ENCODE data around the gene HOMEZ.

HOMEZ gene

DNA sequence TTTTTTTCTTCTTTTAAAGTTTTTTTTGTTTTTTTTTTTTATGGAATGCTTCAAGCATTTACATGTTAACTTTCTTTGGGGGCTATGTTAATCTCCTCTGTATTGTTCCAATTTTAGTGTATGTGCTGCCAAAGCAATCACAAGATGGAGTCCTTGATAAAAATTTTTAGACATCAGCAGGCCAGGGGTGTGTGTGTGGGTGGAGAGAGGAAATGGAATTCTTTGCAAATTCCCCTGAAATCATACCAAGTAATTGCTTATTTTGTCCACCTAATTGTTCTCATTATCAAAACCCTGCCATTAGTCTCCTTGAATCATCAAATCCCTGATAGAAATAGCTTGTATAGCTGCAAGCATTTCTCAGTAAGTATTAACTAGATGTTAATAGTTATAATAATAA is 26.5 kb downstream of the HOMEZ start:
- no peak for DNase-seq (ENCODE audit: low read depth)
- TF ChIP-seq, protein P1, sequence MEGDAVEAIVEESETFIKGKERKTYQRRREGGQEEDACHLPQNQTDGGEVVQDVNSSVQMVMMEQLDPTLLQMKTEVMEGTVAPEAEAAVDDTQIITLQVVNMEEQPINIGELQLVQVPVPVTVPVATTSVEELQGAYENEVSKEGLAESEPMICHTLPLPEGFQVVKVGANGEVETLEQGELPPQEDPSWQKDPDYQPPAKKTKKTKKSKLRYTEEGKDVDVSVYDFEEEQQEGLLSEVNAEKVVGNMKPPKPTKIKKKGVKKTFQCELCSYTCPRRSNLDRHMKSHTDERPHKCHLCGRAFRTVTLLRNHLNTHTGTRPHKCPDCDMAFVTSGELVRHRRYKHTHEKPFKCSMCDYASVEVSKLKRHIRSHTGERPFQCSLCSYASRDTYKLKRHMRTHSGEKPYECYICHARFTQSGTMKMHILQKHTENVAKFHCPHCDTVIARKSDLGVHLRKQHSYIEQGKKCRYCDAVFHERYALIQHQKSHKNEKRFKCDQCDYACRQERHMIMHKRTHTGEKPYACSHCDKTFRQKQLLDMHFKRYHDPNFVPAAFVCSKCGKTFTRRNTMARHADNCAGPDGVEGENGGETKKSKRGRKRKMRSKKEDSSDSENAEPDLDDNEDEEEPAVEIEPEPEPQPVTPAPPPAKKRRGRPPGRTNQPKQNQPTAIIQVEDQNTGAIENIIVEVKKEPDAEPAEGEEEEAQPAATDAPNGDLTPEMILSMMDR (IDR thresholded peaks at IDR 0.05; ENCODE audit: control insufficient read depth, extremely low read depth, insufficient read depth): no peak
- no peak overlapping the region for H3K4me3 ChIP-seq (ENCODE audit: low read depth, low read length)

DNA sequence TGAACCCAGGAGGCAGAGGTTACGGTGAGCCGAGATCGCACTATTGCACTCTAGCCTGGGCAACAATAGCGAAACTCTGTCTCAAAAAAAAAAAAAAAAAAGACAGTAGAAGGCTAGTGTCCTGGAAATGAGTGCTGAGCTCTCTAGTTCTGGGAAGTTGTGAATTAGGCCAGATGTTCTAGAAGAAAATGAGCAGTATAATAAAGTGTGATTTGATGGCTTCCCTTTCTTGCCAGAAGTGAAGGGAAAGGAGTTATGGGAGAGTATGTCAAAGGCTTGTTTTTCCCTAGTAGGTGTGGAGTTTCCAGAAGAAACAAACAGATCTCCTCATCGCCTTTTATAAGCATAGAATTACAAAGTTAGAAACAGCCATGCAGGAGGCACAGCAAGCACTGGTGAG is 27.7 kb downstream of the HOMEZ start:
- TF ChIP-seq, protein P1 (IDR thresholded peaks at IDR 0.05; ENCODE audit: control insufficient read depth, extremely low read depth, insufficient read depth): no peak
- DNase-seq (ENCODE audit: low read depth): no peak

DNA sequence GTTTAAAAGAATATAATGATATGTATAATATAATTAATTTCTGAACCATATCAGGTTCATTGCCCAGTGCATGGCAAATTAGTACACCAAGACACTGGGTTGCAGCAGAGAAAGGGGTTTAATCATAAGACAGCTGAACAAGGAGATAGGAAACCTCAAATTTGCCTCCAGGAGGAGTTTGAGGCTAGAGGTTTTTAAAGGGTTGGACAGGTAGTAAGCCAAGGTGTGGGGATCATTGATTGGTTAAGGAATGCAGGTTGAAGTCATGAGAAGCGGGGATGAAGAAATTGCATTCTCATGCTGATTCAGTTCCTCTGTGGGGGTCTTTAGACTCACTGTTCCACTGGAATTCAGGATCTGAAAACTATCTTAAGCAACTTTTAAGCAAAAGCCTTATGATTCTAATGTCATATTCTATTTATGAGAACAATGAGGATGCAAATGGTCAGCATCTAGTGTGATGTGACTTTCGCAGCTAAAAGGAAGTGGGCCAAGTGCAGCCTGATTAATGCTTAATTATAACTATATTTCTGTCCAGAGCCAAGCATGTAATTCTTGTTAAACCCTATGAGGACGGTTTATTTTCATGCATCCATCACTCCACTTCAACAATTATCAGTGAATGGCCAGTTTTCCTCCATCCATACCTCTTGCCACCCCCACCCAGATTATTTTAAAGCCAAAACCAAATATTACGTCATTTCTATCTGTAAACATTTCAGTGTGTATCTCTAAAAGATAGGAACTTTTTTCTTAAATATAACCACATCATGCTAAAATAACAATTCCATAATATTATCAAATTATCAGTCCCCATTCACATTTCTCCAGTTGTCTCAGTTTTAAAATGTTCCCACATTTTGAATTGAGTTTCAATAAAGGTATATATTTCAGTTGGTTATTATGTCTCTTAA is 33.3 kb downstream of the HOMEZ start:
- DNase-seq (ENCODE audit: low read depth): no peak
- H3K4me3 ChIP-seq (ENCODE audit: low read depth, low read length): no peak overlapping the region
- TF ChIP-seq, protein P1 (IDR thresholded peaks at IDR 0.05; ENCODE audit: control insufficient read depth, extremely low read depth, insufficient read depth): no peak

More for the DNA sequence above, 27.7 kb downstream of the HOMEZ start:
- H3K4me3 ChIP-seq (ENCODE audit: low read depth, low read length): no peak overlapping the region

DNA sequence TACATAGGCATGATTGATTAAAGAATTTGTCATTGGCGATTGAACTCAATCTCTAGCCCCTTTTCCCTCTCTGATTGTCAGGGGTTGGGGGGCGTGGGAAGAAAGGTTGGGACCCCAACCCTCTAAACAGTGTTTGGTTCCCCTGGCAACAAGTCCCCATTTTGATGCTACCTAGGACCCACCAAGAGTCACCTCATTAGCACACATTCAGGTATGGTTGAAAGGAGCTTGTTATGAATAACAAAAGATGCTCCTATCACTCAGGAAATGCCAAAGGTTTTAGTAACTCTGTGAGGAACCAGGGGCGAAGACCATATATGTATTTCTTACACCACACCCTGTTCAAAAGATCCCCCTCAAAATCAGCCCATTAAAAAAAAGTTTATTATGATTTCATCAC is 33.9 kb downstream of the HOMEZ start:
- H3K4me3 ChIP-seq (ENCODE audit: low read depth, low read length): no peak overlapping the region
- DNase-seq (ENCODE audit: low read depth): no peak
- TF ChIP-seq, protein P1 (IDR thresholded peaks at IDR 0.05; ENCODE audit: control insufficient read depth, extremely low read depth, insufficient read depth): no peak

DNA sequence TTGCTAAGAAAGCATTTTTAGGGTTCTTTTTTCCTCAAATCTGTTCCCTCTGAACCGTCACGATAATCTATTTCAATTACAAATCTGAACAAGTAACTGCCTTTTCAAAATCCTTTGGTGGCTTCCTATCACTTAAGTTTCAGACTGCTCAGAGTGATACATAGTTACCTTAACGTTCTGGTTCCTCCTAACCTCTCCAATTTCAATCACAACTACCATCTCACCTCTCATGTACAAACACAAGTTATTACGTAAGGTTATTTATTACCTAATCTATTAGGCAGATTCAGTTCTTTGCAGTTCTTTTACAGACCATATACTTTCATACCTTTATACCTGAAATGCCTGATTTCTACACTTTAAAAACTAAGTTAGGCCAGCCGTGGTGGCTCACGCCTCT is 36.1 kb downstream of the HOMEZ start:
- TF ChIP-seq, protein P1 (IDR thresholded peaks at IDR 0.05; ENCODE audit: control insufficient read depth, extremely low read depth, insufficient read depth): no peak
- H3K4me3 ChIP-seq (ENCODE audit: low read depth, low read length): no peak overlapping the region
- DNase-seq (ENCODE audit: low read depth): no peak

DNA sequence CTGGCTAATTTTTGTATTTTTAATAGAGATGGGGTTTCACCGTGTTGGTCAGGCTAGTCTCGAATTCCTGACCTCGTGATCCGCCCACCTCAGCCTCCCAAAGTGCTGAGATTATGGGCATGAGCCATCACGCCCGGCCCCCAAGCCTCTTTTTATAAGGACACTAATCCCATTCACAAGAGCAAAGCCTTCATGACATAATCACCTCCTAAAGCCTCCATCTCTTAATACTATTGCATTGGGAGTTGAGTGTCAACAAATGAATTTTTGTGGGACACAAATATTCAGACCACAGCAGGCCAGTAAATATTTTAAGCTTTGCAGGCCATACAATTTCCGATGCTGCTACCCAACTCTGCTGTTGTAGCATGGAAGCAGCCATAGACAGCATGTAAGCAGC is 37.3 kb downstream of the HOMEZ start:
- DNase-seq (ENCODE audit: low read depth): no peak
- no peak overlapping the region for H3K4me3 ChIP-seq (ENCODE audit: low read depth, low read length)
- TF ChIP-seq, protein P1 (IDR thresholded peaks at IDR 0.05; ENCODE audit: control insufficient read depth, extremely low read depth, insufficient read depth): no peak
